HS-27A (cell line): Measurements from ENCODE around the gene PGM2.
A peak's percentile ranks its signal among the peaks of the same experiment; 100 is the strongest.
"Not testable (repeated sequence)": the region's sequence is repeated elsewhere in the genome, so short reads cannot be mapped to it uniquely, and the experiment has no call there.

Experiments
- DNase-seq: peaks from one replicate; pipeline ENCODE4 v3.0.0-alpha.2; 2012; ENCODE audit warnings: low read depth, missing footprints

PGM2 gene

DNA sequence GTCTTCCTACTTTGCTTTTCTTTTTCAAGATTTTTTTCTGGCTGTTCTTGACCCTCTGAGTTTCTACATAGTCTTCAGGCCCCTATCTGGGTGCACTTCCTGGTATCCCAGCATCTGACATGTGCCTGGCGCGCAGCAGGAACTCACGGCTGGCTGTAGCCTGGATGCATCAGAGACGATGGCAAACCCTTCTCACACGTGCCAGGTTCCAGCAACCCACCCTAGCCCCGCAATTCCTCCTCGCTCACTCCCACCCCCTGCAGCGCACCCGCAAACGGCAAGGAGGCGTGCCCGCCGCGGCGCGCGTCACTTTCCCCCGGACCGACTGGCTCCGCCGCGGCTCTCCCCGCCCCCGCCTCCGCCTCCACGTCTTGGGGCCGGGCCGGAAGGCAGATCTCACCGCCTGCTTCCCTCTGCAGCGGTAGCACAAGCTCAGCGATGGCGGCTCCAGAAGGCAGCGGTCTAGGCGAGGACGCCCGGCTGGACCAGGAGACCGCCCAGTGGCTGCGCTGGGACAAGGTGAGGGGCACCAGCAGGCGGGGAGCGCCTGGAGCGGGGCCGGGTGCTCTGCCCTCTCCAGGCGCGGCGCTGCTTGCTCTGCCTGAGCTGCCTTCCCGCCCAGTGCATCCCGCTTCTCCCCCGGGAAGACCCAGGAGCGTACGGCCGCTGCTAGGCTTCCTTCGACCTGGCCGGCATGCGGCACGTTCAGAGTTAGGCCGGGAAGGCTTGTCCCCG lies at the start of gene PGM2:
TSS of gene PGM2 (plus strand) at position 392 of the 735 bp plus-strand sequence. CDS start at position 439, 47 bp downstream.
- DNase-seq = no peak

DNA sequence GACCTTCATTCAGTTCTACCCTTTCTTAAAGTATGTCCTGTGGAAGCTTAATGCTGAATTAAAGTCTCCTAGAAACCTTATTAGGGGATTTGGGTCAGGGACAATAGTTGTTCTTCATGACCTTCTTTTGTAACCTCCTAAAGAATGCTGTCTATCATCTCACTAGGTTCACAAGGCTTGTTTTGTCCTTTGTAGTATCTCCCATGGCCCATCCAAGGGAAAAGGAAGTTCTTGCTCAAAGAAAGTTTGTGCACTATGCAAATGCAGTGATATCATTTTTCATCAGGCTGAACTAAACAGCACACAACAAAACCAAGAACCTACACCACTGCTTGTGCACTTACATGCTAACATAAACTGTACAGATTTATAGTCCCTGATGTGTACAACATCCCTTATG lies 46.6 kb upstream of the PGM2 start:
- DNase-seq = no peak

DNA sequence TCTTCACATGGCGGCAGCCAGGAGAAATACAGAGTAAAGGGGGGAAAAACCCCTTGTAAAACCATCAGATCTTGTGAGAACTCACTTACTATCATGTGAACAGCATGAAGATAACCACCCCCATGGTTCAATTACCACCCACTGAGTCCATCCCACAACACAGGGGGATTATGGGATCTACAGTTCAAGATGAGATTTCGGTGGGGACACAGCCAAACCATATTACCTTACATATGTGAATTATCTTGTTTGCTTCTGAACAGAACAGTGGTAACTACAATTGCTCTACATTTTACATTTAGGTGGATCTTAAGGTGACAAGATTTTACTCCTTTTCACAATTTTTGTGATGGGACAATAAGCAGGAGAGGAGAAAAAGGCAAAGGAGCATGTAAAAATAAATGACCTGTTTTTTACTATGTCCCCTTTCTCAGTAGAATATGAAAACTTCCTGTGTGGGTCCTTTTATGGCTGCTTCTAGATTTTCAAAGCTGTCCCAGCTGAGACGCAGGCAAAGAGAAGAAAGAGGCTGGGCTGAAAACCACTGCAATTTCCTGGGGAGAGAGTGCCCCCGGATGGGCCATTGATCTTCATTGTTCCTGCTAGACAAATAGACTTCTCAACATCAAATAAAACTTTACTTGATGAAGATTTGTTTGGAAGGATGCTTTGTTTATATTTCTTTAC lies 45.9 kb upstream of the PGM2 start:
- DNase-seq = no peak

DNA sequence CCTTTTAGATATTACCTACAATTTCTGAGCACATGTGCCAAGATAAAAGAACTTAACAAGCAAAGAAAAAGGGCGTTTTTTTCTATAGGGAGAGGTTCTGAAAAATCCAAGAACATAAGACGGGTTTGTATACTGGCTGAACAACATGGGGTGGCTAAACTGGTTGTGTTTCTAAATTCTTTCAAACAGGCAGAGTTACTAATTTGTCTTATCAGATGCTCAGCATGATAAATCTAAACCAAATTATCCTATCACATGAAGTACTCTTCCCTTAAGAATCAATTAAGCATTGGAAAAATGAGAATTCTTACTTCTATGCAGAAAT lies 45.4 kb upstream of the PGM2 start:
- DNase-seq = no peak

DNA sequence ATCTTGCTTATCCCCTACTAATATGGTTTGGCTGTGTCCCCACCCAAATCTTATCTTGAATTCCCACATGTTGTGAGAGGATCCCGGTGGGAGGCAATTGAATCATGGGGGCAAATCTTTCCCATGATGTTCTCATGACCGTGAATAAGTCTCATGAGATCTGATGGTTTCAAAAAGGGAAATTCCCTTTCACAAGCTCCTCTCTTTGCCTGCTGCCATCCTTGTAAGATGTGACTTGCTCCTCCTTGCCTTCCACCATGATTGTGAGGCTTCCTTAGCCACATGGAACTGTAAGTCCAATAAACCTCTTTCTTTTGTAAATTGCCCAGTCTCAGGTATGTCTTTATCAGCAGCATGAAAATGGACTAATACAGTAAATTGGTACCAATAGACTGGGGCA lies 40.2 kb upstream of the PGM2 start:
- DNase-seq = not testable (repeated sequence)

DNA sequence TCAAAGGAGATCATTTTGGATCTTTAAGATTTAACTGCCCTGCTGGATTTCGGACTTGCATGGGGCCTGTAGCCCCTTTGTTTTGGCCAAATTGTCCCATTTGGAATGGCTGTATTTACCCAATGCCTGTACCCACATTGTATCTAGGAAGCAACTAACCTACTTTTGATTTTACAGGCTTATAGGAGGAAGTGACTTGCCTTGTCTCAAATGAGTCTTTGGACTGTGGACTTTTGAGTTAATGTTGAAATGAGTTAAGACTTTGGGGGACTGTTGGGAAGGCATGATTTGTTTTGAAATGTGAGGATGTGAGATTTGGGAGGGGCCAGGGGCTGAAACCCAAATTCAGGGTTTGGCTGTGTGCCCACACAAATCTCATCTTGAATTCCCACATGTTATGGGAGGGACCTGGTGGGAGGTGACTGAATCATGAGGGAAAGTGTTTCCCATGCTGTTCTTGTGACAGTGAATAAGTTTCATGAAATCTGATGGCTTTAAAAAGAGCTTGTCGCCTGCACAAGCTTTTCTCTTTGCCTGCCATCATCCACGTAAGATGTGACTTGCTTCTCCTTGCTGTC lies 38.5 kb upstream of the PGM2 start:
- DNase-seq = not testable (repeated sequence)

DNA sequence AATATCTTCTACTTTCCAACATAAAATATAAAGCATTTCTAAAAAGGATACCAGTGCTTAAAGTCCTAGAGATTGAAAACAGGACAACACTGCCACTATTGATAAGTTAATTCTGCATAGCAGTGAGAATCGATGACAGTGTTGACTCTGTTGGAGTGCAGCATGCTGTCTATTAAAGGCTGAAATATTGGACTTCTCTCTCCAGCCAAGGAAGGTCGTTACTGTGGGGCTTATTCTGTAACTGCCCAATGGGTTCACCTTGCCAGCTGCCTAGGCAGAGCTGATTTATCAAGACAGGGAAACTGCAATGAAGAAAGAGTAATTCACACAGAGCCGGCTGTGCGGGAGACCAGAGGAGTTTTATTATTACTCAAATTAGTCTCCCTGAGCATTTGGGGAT lies 37.7 kb upstream of the PGM2 start:
- DNase-seq = no peak

DNA sequence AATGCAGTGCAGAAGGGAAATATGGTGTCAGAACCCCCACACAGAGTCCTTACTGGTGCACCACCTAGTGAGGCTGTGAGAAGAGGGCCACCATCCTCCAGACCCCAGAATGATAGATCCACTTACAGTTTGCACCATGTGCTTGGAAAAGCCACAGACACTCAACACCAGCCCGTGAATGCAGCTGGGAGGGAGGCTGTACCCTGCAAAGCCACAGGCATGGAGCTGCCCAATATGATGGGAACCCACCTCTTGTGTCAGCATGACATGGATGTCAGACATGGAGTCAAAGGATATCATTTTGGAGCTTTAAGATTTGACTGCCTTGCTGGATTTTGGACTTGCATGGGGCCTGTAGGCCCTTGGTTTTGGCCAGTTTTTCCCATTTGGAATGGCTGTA lies 34.2 kb upstream of the PGM2 start:
- no peak for DNase-seq

DNA sequence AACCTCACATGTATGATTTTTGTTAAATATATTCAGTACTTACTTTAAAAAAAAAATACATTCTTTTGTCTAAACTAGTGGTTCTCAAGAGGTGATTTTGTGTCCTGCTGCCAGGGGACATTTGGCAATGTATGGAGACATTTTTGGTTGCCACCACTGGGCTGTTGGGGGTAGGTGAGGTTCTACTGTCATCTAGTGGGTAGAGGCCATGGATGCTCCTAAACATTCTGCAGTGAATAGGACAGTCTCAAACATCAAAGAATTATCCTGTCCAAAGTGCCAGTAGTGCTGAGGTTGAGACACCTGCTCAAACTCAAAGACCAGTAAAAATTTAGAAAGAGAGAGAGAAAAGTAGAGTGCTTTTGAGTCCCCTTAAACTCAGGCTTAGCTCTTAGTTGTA lies 32.9 kb upstream of the PGM2 start:
- DNase-seq = no peak

DNA sequence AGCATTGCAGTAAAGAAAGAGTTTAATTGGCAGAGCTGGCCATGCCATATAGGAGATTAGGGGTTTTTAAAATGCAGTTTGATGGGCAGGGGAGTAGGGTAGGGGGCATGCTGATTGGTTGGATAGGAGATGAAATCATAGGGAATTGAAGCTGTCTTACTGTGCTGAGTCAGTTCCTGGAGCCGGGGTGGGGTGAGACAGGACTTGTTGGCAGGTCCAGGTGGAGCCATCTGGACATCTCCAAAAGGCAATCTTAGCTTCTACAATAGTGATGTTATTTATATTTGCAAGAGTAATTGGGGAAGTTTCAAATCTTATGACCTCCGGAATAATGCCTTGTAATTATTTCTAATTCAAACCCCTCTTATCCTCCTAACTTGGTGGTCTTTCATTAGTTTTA lies 32.4 kb upstream of the PGM2 start:
- DNase-seq = no peak

DNA sequence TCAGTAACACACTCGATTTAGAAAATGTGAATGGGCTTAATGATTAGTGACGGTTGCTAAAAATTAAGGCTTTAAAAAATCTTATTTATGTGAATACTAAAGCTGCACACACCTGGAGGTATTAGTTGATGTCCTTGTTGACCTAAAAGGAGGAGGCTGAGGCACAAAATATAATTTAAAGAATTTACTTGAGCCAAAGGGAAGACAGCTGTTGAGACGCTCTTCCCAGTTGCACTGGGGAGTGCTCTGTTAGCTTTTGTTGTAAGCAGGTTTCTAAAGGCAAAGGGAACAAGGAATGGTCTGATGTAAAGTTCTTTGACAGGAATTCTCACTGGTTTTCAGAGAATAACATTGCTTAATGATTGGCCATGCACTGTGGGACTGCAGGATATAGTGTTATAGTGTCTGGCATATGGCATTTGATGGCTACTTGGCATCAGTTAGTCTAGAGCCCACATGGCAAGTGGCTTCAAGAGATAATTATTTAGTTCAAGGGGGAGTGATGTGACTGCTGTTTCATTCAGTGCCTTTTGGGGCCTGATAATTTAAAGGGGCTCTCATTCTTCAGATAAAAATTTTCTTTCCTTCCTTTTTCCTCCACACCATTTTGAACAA lies 30.8 kb upstream of the PGM2 start:
- no peak for DNase-seq

DNA sequence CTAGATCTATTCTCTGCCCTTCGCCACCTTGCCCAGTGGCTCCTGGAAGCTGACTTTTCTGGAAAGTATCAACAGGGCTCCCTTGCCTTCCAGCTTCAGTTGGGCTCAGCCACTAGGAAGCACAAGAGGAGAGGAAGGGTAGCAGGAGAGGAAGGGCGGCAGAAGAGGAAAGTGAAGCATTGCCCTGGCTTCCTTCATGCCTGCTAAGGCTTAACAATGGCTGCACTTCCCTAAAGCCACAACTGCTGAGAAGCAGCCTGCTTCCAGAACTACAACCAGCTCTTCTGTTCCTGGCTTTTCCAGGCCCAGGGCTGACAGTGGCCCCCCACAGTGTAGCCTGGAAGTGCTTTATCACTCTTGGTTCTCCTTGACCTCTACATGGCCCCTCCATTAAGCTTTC lies 29.1 kb upstream of the PGM2 start:
- DNase-seq = no peak

DNA sequence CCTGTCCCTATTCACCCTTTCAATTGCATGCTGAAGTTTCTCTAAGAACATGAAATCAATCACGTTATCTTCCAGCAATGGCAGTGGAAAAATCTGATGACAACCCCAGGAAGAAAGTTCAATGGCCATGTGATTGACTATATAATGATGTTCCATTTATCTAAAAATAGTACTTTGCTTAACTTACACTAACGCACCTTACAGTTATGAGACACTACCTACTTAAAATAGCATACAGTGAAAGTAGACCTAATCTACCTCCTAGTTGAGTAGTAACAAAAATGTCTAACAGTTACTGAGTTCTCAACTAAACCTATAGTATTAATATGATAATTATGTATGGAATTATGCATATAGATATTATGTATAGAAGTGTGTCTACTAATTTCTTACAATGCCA lies 28.6 kb upstream of the PGM2 start:
- DNase-seq = no peak

DNA sequence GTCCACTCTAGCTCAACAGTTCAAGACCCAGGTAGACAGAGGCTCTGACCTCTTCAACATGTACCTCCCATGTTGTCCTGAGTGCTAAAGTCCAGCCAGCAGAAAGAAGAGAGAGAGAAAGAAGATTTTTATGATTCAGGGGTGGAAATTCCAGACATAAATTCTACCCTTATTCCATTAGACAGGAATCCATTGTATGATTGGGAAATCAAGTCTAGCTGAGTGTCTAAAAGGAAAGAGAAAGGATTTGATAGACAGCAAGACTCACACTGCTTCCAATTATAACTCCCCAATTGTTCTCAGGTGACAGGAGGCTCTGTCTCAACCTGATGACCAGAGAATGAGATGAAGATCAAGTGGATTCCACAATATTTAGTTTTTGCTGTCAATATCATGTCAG lies 27.9 kb upstream of the PGM2 start:
- DNase-seq = no peak

DNA sequence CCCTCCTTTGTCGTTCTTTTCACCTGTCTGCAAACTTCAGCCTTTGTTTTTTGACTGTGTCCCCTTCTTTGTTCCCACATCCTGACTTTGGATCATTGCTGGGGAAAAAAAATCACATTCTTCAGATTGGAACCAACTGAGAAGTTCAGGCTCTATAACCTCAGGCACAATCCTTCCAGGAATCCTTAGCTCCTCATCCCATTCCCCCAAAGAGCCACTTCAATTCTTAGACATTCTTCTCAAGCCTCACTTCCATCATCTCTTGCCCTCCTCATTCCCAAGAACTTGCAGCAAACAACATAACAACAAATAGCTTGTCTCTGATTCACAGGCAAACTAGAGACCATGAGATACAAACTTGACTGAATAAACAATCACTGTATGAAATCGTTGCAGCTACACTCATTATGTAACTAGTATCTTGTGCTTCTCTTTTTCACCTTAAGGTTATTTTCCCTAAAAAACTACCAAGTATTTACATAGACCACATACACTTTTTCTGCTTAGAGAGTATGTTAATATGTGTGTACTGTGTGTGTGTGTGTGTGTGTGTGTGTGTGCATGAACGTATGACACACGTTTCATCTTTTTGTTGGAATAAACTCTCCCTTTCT lies 26.4 kb upstream of the PGM2 start:
- DNase-seq = no peak

DNA sequence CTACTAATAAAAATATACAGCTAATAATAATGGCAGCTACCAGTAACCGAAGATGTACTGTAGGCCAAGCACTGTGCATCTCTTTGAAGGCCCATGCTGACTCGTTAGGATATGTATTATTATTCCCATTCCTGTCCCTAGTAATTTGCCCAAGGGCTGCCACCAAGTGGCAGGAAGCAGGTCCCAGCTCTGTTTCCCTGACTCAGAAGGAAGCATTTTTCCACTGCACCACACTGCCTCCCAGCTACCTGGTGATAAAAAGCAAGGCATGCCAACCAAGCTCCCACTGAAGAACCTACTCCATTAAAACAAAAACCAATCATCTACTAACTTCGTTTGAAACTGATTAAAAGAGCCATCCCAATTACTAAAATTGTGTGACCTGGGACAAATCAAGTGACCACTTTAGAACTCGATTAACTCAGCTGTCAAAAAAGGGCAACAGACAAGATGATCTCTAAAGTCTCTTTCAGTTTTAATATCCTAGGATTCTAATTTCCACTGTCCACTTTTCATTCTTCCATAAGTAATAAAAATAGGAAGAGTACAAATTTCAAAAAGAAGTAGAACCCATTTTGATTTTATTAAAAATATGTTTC lies 24.3 kb upstream of the PGM2 start:
- peak; percentile 22 for DNase-seq

DNA sequence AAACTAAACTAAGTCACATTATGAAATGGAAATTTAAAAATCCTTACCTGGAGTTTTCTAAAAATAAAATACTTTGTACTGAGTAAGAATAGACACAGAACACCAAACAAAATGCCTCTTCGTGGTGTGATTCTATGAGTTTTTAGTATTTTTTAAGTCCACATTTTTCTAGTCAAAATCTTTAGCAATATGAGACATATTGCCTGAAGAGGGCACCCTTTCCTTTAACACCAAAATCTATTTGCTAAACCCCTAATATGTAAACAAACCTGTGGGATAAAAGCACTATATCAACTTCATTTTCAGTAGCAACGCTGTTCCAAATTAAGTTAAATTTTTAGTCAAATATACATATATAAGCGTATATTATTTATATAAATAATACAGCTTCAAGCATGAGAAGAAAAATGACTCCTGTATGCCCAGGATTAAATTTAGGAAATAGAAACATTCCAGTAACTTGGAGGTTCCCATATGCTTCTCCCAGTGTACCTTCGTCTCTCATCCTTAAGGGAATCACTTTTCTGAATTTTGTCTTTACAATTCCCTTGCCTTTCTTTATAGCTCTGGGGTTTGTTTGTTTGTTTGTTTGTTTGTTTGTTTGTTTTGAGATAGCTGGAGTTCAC lies 23.0 kb upstream of the PGM2 start:
- no peak for DNase-seq

DNA sequence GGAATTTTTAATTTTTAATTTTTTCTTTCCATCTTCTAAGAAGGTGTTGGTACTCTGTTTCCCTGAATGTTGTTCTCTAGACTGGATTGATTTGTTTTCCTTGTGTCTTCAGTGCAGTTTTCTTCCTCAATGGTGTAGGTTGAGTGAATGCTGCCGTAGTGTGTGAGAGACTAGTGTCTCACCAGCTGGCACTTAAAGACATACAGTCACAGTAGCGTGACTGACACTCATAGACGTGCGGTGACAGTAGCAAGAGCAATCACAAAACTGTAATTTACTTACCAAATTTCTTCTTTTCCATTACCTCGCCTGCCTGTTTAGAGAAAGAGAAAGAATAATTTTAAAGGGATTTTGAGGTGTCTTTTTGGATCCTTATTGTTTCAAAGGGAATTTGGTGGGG lies 21.4 kb upstream of the PGM2 start:
- DNase-seq = no peak

DNA sequence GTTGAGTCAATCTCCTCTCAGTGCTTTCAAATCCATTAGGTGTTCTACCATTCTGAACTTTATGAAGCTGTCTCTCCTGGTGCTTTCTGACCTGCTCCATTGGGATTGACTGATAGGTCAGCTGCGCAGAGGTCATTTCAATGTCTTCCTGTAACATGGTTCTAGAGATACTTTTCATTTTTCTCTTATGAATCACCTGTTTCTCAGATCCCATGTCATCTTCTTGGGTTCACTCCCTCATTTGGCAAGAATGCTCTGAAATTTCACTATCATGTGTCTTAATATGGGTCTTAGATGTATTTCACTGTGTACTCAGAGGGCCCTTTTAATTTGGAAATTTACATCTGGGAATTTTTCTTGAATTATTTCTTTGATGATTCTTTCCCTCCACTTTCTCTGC lies 13.8 kb upstream of the PGM2 start:
- DNase-seq = no peak

DNA sequence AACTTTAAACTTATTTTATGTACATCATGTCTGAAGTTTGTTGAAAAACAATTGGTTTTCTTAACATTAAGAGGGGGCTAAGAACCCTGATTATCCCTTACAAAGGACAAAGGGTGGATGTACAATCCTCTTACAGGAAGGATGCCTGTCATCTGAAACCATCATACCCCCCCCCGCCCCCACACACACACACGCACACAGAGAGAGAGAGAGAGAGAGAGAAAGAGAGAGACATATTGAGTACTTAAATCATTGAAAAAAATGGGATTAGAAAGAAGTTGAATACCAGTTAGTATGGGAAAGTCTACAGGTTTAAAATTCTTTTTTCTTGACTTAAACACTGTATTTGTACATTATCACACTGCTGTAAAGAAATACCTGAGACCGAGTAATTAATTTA lies 10.9 kb upstream of the PGM2 start:
- DNase-seq = no peak

DNA sequence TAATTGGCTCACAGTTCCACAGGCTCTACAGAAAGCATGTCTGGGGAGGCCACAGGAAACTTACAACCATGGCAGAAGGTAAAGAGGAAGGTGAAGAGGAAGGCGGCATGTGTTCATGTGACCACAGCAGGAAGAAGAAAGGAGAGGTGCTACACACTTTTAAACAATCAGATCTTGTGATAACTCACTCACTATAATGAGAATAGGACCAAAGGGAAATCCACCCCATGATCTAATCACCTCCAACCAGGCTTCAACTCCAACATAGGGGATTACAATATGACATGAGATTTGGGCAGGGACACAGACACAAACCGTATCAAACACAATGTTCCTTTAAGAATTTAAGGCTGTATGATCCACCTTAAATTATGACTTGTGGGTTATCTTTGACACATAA lies 10.5 kb upstream of the PGM2 start:
- no peak for DNase-seq

DNA sequence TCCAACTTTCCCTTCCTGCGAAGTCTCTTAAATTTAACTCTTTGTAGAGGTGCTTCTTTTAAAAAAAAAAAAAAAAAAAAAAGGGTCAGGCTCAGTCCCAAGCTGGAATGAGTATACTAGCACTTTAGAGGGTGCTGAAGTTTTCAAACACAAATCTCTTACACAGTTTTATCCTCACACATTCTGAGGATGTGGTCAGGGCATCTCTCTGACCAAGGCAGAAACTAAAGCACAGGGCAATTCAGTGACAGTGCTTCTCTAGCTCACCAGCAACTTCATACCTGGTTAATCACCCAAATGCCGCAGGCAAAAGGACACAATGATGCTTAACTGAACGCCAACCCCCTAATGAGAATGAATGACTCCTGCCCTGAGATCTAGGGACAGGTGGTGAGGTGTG lies 9.8 kb upstream of the PGM2 start:
- DNase-seq = no peak
